Uterus (tissue), 4 donors: Measurements from ENCODE around the gene SNRNP25. TPM values are rescaled to one million over a fixed set of nuclear protein-coding genes. Genes with fewer than 3 reads are reported as not detected.
A peak's percentile ranks its signal among the peaks of the same experiment; 100 is the strongest.

Experiments
- DNase-seq, 2 donors: peaks; one replicate each; pipeline ENCODE4 v3.0.0-alpha.2; 2019 to 2020
- H3K27ac ChIP-seq, 2 donors: fragments of 200-600 bp; sonication (generic); 1 replicate in 1 of 2; 2 replicates in 1 of 2; pipeline ENCODE4 v1.5.1; 2016 to 2018
- H3K27me3 ChIP-seq, 2 donors: fragments of 200-600 bp; sonication (generic); one replicate each; pipeline ENCODE4 v1.5.1; 2018 to 2019; ENCODE audit warnings: control low read depth in 1 of 2
- H3K36me3 ChIP-seq, 2 donors: fragments of 200-600 bp; sonication (generic); one replicate each; pipeline ENCODE4 v1.5.1; 2019; ENCODE audit warnings: control low read depth in 1 of 2
- H3K4me1 ChIP-seq, 2 donors: fragments of 200-600 bp; sonication (generic); one replicate each; pipeline ENCODE4 v1.5.1; 2018 to 2019; ENCODE audit warnings: control low read depth in 1 of 2
- H3K4me3 ChIP-seq, 2 donors: fragments of 200-600 bp; sonication (generic); 1 replicate in 1 of 2; 2 replicates in 1 of 2; pipeline ENCODE4 v1.5.1; 2018 to 2019; ENCODE audit warnings: mild to moderate bottlenecking in 1 of 2
- H3K9me3 ChIP-seq, 2 donors: fragments of 200-600 bp; sonication (generic); one replicate each; pipeline ENCODE4 v1.5.1; 2019; ENCODE audit warnings: control low read depth in 1 of 2
- CTCF ChIP-seq, 4 experiments: fragments of 200-600 bp in 2 of 4; fragments of 450-650 bp in 2 of 4; sonication (generic) in 2 of 4; IDR thresholded peaks; one replicate each; pipeline ENCODE4 v1.5.1; 2016 to 2019; ENCODE audit warnings: antibody characterized with exemption in 4 of 4, mild to moderate bottlenecking in 2 of 4, moderate library complexity in 1 of 4
- POLR2A ChIP-seq, 2 donors: fragments of 450-650 bp; IDR thresholded peaks; one replicate each; pipeline ENCODE4 v1.6.1; 2016; ENCODE audit warnings: antibody characterized with exemption in 2 of 2, mild to moderate bottlenecking in 1 of 2, moderate library complexity in 1 of 2
- intact Hi-C: fragments of 100-400 bp; cut with DNase I; formaldehyde crosslinking; loops from one replicate; pipeline ENCODE4 v1.15.1; 2023; ENCODE audit warnings: low total_unique reads
- total RNA-seq, 4 donors: library from RNA; depleted of rRNA in 3 of 4; stranded (reverse); fragments of >200 nt in 3 of 4; gene quantifications; one replicate each; pipeline versions ENCODE4 v1.1.0 to v1.2.4, GENCODE V29; 2014 to 2023
- donor health status: DM: yes; HTN: yes; CAD: no.

Gene SNRNP25
- total RNA-seq, 4 donors from 2014 or later = 8.0 to 38.4 (median 21.6) TPM

GRCh38 chr16:71540-72401 lies 18.1 kb downstream of the SNRNP25 start:
- intact Hi-C loops = no loop called here
- peak; percentile 81 to 84 for DNase-seq
- no peaks in the 10 kb centered on the region for H3K36me3 ChIP-seq
- no peaks in the 10 kb centered on the region for H3K27me3 ChIP-seq
- peak overlapping the region; percentile 93 for H3K27ac ChIP-seq
- H3K9me3 ChIP-seq = no peaks in the 10 kb centered on the region
- TF ChIP-seq POLR2A (IDR thresholded peaks at IDR 0.05) (peak in 1 of 2 donors; percentile 44), CTCF (IDR thresholded peaks at IDR 0.05) (peak in 1 of 4 experiments; percentile 7)
- H3K4me1 ChIP-seq = peaks cover 4 to 48% of the 10 kb centered on the region in 2 donors
- peak overlapping the region; percentile 75 to 87 for H3K4me3 ChIP-seq

- DNase-seq = peak; percentile 52 to 67
- intact Hi-C loops = no loop called here
- Histone ChIP-seq H3K9me3 (no peaks in the 10 kb centered on the region), H3K36me3 (no peaks in the 10 kb centered on the region), H3K4me3 (peak within 1 kb of the TSS; percentile 75 to 87), H3K27ac (peak within 1 kb of the TSS; percentile 93), H3K4me1 (peaks cover 5 to 54% of the 10 kb centered on the region in 2 donors), H3K27me3 (no peaks in the 10 kb centered on the region)
- TF ChIP-seq POLR2A (IDR thresholded peaks at IDR 0.05) = peak in 1 of 2 donors; percentile 53
- TF ChIP-seq CTCF (IDR thresholded peaks at IDR 0.05) = no peak
Observed at GRCh38 chr16:72561-73548, 19.2 kb downstream of the SNRNP25 start, which contains the start of gene RHBDF1. Gene RHBDF1 (minus strand): TSS chr16:72631. CDS start chr16:65015, 7,616 bp downstream.

DNA sequence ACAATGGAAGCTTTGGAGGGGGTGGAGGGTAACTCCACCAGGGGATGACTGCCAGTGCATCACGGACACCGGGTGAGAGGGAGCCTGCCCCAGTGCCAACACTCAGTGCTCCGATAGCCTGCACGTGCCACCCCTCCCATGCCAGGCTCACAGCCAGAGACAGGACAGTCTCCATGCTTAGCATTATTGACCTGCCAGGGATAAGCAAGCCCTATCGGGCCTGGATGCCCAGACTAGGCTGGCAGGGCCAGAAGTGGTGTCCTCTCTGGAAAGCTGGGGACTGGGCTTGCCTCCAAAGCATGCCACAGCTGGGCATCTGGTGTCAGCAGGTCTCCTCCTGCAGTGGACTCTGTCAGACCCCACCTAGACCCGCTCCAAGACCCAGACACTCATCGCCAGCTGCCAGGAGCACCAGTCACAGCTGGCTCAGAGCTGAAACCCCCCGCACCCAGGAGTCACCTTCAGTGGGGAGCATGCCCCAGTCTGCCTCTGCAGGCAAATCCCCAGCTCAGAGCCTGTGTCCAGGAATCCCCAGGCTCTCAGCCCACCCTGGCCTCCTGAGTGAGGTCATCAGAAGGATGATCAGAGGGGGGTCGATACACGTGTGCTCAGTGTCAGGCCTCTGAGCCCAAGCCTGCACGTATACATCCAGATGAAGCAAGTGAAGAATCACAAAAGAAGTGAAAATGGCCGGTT lies 20.6 kb downstream of the SNRNP25 start:
- intact Hi-C loops = no loop called here
- Histone ChIP-seq H3K27me3 (no peaks in the 10 kb centered on the region), H3K4me3 (no peak overlapping the region), H3K36me3 (no peaks in the 10 kb centered on the region), H3K9me3 (no peaks in the 10 kb centered on the region), H3K4me1 (peaks cover 5 to 47% of the 10 kb centered on the region in 2 donors), H3K27ac (peak overlapping the region; percentile 36 to 93)
- no peak for DNase-seq
- TF ChIP-seq CTCF (IDR thresholded peaks at IDR 0.05) (no peak), POLR2A (IDR thresholded peaks at IDR 0.05) (no peak)

- no peak for TF ChIP-seq CTCF (IDR thresholded peaks at IDR 0.05)
- no peak for TF ChIP-seq POLR2A (IDR thresholded peaks at IDR 0.05)
- Histone ChIP-seq H3K4me3 (no peak overlapping the region), H3K27ac (peak overlapping the region; percentile 93), H3K4me1 (peaks cover 5 to 41% of the 10 kb centered on the region in 2 donors), H3K9me3 (no peaks in the 10 kb centered on the region), H3K27me3 (no peaks in the 10 kb centered on the region), H3K36me3 (no peaks in the 10 kb centered on the region)
- DNase-seq = no peak
- intact Hi-C loops = no loop called here
Observed at GRCh38 chr16:74747-75334, 21.2 kb downstream of the SNRNP25 start.
